ENCODE results near the gene LIPA. TPM values are rescaled to one million over a fixed set of nuclear protein-coding genes. Genes with fewer than 3 reads are reported as not detected.

LIPA gene
- total RNA-seq, 8 experiments from 2014 or later = 21.1 to 350 (median 36.2) TPM

Other genes starting within 250 kb of the LIPA start
- 1 to 10 TPM in 5 of 8 experiments, under 1 TPM in 3; 0.17 to 7.1 (median 1.4) TPM for gene CH25H, start 44.5 kb downstream of the LIPA start, total RNA-seq
- 100 to 1,000 TPM in 1 of 8 experiments, 10 to 100 TPM in 3, under 1 TPM in 4; 0.29 to 117 (median 7.7) TPM for gene IFIT2, start 50.3 kb upstream of the LIPA start, total RNA-seq
- gene IFIT3, start 76.2 kb upstream of the LIPA start, total RNA-seq = 100 to 1,000 TPM in 1 of 8 experiments, 10 to 100 TPM in 3, under 1 TPM in 4; 0.65 to 240 (median 15.1) TPM
- under 1 TPM; 0.13 to 0.57 (median 0.53) TPM for gene IFIT1B, start 126.3 kb upstream of the LIPA start, total RNA-seq
- 100 to 1,000 TPM in 1 of 8 experiments, 10 to 100 TPM in 3, 1 to 10 TPM in 4; 1.5 to 889 (median 8.4) TPM for gene IFIT1, start 140.8 kb upstream of the LIPA start, total RNA-seq
- gene IFIT5, start 162.8 kb upstream of the LIPA start, total RNA-seq = 10 to 100 TPM; 18.6 to 45.2 (median 21.8) TPM